ENCODE measurements around the gene RUNDC3A.

Gene RUNDC3A

DNA sequence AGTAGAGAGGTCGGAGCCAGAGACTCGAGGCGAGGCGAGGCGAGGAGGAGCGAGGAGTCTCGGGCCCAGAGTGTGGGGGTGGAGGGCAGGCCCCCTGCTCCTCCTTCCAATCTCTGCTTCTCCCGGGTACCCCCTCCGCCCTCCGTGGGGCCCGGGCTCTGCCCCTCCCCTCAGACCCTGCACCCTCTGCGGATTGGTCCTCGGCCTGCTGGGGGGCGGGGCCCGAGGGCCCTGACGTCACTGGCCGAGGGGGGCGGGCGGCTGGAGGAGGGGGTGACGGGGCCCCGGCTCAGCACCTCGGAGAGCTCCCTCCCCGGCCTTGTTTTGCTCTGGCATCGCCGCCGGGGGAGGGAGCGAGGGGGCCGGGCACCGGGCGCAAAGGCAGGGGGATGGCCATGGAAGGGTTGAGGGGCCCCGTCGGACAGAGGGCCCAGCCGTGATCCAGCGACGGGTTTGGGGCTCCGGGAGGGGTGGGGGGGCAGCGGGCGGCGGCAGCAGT, at the start of gene RUNDC3A:
Gene RUNDC3A (plus strand): TSS at position 282 of the 499 bp plus-strand sequence. CDS start 232 bp downstream, outside the sequence.
- peak; percentile 84 for DNase-seq (ENCODE audit: low read depth)

DNA sequence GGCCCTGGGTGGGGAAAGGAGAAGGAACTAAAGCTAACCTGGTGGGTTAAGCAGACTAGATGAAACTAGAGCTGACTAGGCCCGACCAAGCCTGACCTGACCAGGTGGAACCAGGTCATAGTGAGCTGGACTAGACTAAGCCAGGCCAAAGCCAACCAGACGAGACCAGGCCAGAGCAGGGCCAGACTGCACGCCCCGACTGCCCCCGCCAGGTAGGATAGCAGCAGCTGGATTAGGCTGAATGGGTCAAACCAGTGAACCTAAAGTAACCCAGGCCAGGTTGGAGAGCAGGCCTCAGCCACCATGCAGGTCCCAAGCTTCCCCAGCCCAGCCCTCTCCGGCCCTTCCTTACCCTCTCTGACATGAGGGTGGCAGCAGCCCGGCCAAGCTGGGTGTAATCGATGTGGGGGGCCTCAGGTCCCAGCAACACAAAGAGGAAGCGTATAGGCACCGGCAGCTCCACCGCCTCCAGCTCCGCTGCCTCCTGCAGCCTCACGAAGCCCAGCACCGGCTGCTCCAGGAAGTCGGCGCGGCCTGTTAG, 49.5 kb upstream of the RUNDC3A start:
- DNase-seq (ENCODE audit: low read depth) = no peak

DNA sequence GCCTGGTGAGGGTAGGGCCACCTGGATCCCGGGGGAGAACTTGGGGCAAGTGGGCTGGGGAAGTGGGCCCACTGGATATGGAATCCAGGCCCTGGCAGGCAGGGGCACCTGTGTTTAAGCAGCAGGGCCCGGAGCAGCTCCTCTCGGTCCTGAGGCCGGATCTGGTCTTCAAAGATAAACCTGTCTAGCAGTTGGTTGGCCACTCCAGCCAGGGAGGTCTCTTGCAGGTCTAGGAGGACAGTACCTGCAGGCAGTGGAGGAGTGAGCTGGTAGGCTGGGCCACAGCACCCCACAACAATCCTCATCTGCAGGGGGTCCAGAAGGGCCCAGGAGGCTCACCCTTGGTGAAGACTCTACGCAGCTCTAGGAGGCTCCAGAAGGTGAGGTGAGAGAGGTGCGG, 48.1 kb upstream of the RUNDC3A start:
- DNase-seq (ENCODE audit: low read depth) = no peak

DNA sequence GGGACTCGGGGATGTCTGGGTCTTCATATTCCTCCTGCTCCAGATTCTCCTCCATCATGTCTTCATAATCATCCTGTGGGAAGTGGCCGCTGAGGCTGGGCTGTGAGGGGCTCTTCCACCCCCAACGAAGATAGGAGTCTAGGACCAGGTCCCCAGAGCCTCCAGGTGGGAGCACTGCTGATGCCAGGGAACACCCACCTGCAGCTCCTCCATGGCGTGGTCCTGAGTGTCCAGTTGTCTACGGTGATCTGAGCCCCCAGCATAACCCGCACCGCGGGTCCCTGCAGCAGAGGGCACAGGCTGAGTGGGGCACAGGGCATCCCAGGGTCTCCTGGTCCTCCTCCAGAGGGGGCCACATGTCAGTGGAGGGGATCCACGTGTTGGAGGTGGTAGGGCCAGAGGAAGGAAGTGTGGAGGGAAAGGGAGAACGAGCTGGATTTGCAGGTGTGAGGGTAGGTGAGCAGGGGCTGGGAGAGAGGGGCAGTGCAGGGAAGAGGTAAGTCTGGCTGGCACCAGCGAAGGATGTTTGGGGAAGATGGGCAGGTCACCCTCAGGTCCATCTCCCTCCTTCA, 45.7 kb upstream of the RUNDC3A start:
- DNase-seq (ENCODE audit: low read depth) = no peak

DNA sequence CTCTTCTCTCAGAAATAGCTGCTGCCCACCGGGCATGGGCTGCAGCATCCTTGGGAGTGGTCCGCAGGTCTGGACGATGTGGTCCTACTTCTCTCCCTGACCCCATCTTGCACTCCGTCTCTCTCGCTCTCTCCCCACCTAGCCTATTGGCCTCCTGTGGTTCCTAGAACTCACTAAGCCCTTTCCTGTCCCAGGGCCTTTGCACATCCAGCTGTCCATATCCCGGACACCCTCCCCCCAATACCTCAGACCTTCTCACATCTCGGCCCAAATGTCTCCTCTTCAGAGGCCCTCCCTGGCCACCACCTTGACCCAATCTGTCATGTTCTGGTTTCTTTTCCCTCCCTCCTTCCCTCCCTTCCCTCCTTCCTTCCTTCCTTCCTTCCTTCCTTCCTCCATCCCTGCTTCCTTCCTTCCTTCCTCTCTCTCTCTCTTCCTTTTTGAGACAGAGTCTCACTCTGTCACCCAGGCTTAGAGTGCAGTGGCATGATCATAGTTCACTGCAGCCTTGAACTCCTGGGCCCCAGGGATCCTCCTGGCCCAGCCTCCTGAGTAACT, 45.0 kb upstream of the RUNDC3A start:
- no peak for DNase-seq (ENCODE audit: low read depth)

DNA sequence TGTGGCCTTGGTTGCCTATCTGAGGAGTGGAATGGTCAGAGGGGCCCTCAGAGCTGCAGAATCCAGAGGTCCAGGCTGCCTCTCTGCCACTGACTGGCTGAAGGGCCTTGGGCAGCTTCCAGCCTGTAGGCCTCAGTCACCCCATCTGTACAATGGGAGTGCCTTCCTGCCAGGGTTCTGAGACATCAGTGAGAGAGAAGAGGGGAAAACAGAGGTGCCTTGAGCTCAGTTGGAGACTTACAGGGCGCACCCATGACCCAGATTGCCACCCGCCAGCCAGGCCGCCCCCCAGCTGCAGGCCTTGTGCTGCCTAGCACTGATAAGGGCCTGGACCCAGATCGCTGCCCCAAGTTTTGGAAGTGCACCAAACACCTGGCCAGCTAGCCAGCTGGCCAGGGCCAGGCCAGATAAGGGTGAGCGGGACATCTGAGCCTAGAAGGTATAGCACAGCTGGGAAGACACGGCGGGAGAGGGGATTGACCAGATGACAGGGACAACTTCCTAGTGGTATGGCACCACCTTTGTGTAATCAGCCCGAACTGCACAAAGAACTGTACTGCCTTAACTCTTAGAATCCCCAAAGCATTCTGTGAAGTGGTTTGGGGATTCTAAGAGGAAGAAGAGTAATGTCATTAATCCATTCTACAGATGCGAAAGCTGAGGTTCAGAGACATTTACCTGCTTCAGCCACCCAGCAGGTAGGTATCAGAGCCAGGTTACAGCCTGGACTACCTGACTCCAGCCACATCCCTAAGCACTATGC, 41.8 kb upstream of the RUNDC3A start:
- no peak for DNase-seq (ENCODE audit: low read depth)

DNA sequence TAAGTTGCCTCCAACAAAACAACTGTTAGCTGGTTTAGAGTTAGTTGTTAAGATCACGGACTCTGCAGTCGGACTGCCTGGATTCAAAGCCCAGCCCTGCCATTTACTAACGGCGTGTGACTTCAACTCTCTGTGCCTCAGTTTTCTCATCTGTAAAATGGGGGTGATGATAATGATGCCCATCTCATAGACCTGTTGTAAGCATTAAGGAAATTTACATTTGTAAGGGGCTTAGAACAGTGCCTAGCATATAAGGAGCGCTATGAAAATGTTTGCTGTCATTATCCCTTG, 41.3 kb upstream of the RUNDC3A start:
- DNase-seq (ENCODE audit: low read depth) = no peak

DNA sequence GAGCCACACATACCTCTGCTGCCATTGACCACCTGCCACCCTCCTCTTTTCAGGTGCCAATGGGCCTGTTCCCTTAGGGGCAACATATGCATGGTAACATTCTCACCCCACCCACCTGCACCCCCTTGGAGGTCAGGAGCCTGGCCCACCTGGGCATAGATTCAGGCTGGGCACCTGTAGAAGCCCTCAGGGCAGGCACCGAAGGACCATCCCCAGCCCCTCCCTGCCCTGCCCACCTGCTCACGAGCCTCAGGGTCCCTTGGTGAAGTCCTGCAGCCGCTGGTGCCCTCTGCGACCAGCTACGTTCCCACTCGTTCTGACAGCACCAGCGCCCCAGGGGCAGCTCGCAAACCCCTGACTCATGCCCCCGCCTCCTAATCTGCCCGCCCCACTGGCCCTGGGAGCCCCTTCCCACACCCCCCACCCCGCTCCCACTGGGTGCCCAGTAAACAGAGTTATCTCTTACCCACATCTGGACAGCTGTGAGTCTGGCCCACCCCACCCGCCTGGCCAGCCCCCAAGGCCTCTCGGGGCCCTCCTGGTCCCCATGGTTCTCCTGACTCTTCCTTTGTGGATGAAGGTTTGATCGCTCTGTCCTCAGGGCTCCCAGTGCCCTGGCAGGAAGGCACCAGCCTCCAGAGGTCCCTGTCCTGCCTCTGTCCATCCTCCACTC, 40.4 kb upstream of the RUNDC3A start, which contains the start of gene SLC4A1:
Gene SLC4A1 (minus strand): TSS at position 318 of the 673 bp plus-strand sequence. CDS start 5,269 bp downstream, outside the sequence.
- DNase-seq (ENCODE audit: low read depth) = no peak

DNA sequence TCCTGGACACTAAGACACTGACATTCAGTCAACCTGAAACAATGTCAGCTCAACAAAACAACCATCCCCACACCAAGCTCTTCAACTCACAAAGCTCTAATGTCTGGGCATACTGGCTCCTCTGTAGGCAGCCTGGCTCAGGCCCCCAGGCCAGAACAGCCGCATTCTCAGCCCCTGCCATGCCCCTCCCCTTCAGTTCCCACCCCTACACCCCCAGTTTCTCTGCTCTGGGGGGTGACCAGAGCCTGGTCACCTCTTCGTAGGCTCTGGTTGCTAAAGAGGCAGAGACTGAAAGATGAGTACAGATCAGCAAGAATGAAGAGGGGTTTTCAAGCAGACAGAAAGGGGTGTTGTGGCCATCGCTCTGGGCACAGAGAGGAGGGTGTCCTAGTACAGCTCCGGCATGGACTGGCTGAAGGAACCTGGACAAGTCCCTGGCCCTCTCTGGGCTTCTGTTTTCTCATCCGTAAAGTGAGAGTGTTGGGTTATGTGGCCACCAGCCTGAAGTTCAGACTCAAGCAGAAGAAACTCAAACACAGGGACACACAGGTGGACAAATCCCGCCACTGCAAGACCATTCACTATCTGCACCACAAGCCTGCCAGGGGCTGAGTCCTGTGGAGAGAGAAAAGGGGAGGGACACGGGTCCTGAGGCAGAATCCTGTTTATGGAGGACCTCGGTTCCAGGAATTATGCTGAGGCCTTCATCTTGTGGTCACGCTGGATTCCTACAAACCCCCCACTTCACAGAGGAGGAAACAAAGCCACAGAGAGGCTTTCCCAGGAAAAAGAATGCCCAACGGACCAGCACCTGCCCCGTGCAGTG, 39.5 kb upstream of the RUNDC3A start:
- no peak for DNase-seq (ENCODE audit: low read depth)

DNA sequence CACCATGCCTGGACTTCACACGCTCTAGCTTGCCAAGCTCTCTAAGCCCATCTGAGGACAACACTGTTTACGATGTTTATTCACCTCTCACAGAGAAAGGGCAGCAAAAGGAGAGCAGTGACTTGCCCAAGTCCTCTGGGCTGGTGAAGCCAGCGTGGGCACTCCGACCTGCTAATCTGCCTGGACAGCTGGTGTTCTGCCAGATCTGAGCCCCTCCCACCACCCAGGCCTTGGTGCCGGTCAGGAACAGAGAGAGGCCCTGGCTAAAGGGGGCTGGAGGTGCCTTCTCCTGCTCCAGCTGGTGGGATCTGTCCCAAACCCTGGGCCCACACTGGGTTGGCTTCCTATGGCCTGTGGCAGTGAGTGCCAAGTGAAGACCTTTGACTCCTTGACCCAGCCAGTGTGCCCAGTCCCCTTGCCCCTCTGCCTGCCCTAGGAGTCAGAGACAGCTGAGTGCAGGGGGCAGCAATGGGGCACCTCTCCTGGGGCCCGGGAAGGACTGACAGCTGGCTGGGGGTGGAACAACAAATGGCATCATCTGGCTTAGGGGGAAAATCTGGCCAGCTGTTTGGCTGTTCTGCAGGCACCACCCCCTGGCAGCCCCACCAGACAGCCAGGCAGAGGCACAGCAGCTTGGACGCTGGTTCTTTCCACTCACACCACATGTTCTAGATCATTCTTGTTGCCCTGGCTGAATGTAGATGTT, 38.7 kb upstream of the RUNDC3A start:
- no peak for DNase-seq (ENCODE audit: low read depth)

DNA sequence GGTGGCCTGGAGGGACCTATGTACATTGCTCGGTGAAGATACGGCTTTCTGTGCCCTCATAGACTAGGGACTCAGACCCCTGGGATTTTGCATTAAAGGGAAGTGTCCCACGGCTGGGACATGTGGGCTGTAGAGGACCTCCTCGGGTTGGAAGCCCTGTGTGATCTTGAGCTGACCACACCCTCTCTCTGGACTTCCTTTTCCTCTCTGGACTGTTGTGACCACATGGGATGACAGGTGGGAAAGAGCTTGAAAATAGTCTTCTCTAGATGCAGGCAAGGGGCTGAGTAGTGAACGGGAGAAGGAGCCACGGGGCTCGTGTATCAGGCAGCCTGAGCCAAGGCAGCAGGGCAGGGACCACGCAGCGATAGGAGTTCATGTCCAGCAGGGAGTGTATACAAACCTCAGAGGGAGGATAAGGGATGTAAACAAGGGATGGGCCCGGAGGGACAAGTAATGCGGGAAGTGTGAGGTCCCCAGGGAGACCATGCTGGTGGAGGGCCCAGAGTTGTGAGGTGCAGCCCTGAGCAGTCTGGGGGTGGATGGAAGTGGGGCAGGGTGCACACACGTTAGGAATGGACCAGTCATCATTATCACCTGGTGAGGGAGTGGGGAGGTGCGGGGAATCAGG, 36.0 kb upstream of the RUNDC3A start:
- DNase-seq (ENCODE audit: low read depth) = no peak

DNA sequence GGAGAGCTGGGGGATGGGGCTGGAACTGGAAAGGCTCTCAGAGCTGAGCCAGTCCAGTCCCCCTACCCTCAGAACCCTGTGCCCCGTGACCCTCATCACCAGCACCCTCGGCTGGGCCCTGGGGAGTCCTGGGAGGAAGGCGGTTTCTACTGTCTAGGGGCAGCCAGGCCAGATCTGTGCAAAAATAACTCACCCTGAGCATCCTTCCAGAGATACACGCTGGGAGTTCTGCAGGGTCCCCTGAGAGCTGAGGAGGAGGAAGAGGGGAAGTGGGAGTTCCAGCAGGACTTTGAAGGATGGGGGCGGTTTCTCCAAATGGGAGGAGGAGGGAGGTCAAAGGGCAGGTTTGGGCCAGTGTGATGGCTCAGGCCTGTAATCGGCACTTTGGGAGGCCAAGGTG, 35.4 kb upstream of the RUNDC3A start:
- DNase-seq (ENCODE audit: low read depth) = no peak

DNA sequence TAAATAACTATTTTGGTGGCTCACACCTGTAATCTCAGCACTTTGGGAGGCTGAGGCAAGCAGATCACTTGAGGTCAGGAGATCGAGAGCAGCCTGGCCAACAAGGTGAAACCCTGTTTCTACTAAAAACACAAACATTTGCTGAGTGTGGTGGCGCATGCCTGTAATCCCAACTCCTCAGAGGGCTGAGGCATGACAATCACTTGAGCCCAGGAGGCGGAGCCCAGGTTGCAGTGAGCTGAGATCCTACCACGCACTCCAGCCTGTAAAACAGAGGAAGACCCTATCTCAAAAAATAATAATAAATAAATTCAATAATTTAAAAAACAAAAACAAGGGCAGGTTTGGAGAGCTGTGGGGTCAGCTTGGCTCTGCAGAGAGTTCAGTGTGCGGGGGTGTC, 34.8 kb upstream of the RUNDC3A start:
- no peak for DNase-seq (ENCODE audit: low read depth)

DNA sequence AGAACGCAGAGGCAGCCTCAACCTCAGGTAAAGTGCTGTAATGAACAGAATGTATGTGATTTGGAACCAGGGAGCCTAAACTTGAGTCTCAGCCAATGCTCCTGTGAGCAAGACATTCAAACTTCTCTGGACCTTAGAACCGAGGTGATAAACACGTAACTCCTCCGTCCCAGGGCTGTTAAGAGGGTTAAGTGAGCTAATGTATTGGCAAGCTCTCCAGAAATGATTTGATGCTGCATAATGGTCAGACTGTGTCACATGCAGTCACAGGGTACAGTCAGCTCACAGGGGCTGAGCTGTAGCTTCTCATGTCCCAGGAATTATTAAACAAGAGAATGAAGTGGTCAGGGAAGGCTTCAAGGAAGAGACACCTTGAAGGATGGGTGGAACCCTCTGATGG, 30.4 kb upstream of the RUNDC3A start:
- DNase-seq (ENCODE audit: low read depth) = peak; percentile 9

DNA sequence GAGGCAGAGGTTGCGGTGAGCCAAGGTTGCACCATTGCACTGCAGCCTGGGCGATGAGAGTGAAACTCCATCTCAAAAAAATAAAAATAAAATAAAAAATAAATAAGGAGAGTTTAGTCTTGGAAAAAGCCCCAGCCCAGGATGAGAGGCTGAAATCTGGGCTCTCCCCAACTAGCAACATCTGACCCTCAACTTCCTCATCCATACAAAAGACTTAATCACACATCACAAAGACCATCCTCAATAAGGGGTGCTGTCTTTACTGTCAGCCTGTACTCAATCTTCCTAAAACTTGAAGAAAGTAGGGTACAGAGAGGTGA, 29.1 kb upstream of the RUNDC3A start:
- no peak for DNase-seq (ENCODE audit: low read depth)

DNA sequence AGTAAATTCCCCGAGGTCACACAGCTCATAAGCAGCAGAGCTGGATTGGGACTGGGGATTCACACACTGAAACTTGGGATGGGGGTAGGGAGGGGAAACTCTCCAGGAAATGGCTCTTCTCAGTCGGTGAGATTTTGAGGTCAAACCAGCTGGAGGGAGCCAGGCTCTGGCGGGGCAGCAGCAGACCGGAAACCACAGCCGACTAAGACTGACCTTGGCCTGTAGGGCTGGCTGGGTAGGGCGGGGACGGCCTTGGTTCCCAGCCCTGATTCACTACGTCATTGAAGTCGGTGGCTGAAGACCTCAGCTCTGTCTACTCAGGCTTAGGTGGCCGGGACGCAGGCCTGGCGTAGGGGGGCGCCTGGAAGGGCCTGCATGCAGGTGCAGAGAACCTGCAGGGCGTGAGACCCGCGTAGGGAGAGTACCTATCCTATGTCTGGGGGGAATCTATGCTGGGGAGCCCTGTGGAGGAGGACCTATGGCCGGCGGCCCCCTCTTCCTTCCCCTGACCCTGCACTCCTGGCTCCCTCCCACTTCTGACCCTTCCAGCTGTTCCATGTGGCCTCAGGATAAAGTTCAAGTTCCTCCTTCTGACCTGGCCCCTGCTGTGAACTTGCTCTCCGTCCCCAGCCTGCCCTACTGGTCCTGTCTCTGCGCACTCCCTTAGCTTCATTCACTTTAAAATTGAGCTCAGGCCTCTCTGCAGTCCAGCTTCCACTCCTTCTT, 28.6 kb upstream of the RUNDC3A start:
- peak; percentile 94 for DNase-seq (ENCODE audit: low read depth)

DNA sequence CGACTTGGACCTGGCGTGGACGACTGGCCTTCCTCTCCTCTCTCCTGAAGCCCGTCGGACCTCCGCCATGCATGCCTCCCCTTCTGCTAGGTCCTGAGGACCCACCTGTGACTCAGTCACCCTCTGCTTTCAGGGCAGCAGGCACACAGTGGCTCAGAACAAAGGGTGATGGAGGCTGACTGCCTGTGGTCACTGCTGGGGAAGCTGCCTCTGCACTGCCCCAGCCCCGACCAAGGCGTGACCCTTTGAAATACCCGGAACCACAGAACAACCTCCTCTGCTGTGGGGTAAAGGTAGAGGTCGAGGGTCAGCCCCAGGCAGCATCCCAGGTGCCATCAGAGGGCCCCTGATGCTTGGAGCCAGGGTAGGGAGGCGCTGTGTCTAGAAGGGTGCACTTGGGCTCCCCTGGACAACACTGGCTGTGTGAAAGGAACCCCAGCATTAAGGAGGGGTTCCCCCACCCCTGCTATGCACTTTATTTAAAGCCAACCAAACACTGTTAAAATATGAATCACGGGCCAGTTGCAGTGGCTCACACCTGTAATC, 27.9 kb upstream of the RUNDC3A start:
- no peak for DNase-seq (ENCODE audit: low read depth)

DNA sequence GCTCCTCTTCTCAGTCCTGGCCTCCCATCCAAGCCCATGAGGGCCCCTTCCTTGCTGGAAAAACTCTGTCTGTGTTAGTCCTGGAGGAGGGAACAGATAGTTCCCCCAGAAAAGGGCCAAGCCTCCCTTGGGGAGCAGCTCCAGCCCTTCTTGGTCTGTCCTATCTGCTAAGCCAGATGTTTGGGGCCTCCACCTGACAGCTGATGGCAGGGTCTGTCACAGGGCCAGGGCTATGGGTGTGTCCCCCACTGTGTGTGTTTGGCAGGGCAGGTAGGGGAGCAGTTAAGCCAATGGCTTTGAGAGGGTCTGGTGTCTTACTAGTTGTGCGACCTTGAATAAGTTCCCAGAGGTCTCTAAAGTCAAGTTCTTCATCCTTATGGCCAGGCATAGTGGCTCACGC, 26.8 kb upstream of the RUNDC3A start:
- DNase-seq (ENCODE audit: low read depth) = no peak

DNA sequence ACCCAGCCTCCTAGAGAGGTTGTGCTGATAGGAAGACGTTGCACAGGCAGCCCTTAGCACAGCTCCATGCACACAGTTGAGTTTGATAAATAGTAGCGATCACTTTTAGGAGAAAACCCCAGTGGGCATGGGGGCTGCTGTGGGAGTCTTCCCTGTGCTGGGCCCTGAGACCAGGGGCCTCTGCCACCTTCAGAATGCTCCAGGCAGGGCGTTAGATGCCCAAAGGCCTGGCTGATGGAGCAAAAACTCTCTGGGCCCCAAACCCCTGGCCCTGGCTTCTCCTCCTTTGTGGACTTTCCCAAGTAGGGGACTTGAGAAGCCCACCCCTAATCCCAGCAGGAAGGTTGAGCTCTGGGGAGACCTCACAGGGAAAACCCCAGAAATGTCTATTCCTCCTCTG, 26.1 kb upstream of the RUNDC3A start:
- no peak for DNase-seq (ENCODE audit: low read depth)
